Neural crest cell (in vitro differentiated cells): Measurements from ENCODE around the gene ITPA. TPM values are rescaled to one million over a fixed set of nuclear protein-coding genes. Genes with fewer than 3 reads are reported as not detected.

Experiments used
- DNase-seq: peaks from one replicate; pipeline ENCODE4 v3.0.0; 2021; ENCODE audit warnings: low read depth, mixed read lengths, low spot score
- H3K27ac Mint-ChIP-seq: one replicate; pipeline ENCODE4 v1.8.0; 2021; ENCODE audit warnings: mild to moderate bottlenecking, mixed read lengths; ENCODE audit not compliant: unreplicated experiment
- H3K27me3 Mint-ChIP-seq: 2 replicates; pipeline ENCODE4 v1.8.0; 2021; ENCODE audit warnings: low read depth, mild to moderate bottlenecking, mixed read lengths
- H3K36me3 Mint-ChIP-seq: 2 replicates; pipeline ENCODE4 v1.8.0; 2021; ENCODE audit warnings: low read depth, mild to moderate bottlenecking, mixed read lengths
- H3K4me1 Mint-ChIP-seq: 2 replicates; pipeline ENCODE4 v1.8.0; 2021; ENCODE audit warnings: mixed read lengths
- H3K4me3 Mint-ChIP-seq: one replicate; pipeline ENCODE4 v1.8.0; 2021; ENCODE audit warnings: mild to moderate bottlenecking, mixed read lengths
- H3K9me3 Mint-ChIP-seq: 2 replicates; pipeline ENCODE4 v1.8.0; 2021; ENCODE audit warnings: mixed read lengths
- total RNA-seq: library from RNA; stranded (reverse); gene quantifications from 2 replicates; pipeline ENCODE4 v1.2.1, GENCODE V29; 2021
- TF ChIP-seq, protein P1 (sequence below): fragments of 200-600 bp; sonication (generic); conservative IDR thresholded peaks from 2 replicates; pipeline ENCODE4 v1.5.0; 2021; ENCODE audit warnings: antibody characterized with exemption, mild to moderate bottlenecking

The ITPA gene
- total RNA-seq, 1 donor from 2014 or later: 67.0 TPM

GRCh38 chr20:3229158-3229557 lies 19.9 kb downstream of the ITPA start:
- TF ChIP-seq, protein P1, sequence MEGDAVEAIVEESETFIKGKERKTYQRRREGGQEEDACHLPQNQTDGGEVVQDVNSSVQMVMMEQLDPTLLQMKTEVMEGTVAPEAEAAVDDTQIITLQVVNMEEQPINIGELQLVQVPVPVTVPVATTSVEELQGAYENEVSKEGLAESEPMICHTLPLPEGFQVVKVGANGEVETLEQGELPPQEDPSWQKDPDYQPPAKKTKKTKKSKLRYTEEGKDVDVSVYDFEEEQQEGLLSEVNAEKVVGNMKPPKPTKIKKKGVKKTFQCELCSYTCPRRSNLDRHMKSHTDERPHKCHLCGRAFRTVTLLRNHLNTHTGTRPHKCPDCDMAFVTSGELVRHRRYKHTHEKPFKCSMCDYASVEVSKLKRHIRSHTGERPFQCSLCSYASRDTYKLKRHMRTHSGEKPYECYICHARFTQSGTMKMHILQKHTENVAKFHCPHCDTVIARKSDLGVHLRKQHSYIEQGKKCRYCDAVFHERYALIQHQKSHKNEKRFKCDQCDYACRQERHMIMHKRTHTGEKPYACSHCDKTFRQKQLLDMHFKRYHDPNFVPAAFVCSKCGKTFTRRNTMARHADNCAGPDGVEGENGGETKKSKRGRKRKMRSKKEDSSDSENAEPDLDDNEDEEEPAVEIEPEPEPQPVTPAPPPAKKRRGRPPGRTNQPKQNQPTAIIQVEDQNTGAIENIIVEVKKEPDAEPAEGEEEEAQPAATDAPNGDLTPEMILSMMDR: no peak
- no peaks in the 10 kb centered on the region for H3K4me1 Mint-ChIP-seq
- no peaks in the 10 kb centered on the region for H3K9me3 Mint-ChIP-seq
- DNase-seq: no peak
- no peaks in the 10 kb centered on the region for H3K36me3 Mint-ChIP-seq
- no peak overlapping the region for H3K4me3 Mint-ChIP-seq
- H3K27ac Mint-ChIP-seq: no peak overlapping the region
- peaks cover 3% of the 10 kb centered on the region for H3K27me3 Mint-ChIP-seq

GRCh38 chr20:3229798-3230197 lies 20.5 kb downstream of the ITPA start:
- Mint-ChIP-seq H3K36me3 (no peaks in the 10 kb centered on the region), H3K27ac (no peak overlapping the region), H3K27me3 (peaks cover 7% of the 10 kb centered on the region), H3K4me3 (no peak overlapping the region), H3K9me3 (no peaks in the 10 kb centered on the region), H3K4me1 (no peaks in the 10 kb centered on the region)
- no peak for DNase-seq
- TF ChIP-seq, protein P1: no peak

- no peak overlapping the region for H3K27ac Mint-ChIP-seq
- peaks cover 20% of the 10 kb centered on the region for H3K27me3 Mint-ChIP-seq
- H3K4me1 Mint-ChIP-seq: no peaks in the 10 kb centered on the region
- H3K9me3 Mint-ChIP-seq: no peaks in the 10 kb centered on the region
- TF ChIP-seq, protein P1: no peak
- DNase-seq: no peak
- no peaks in the 10 kb centered on the region for H3K36me3 Mint-ChIP-seq
- no peak overlapping the region for H3K4me3 Mint-ChIP-seq
Observed at GRCh38 chr20:3231116-3231515, 21.8 kb downstream of the ITPA start.

DNA sequence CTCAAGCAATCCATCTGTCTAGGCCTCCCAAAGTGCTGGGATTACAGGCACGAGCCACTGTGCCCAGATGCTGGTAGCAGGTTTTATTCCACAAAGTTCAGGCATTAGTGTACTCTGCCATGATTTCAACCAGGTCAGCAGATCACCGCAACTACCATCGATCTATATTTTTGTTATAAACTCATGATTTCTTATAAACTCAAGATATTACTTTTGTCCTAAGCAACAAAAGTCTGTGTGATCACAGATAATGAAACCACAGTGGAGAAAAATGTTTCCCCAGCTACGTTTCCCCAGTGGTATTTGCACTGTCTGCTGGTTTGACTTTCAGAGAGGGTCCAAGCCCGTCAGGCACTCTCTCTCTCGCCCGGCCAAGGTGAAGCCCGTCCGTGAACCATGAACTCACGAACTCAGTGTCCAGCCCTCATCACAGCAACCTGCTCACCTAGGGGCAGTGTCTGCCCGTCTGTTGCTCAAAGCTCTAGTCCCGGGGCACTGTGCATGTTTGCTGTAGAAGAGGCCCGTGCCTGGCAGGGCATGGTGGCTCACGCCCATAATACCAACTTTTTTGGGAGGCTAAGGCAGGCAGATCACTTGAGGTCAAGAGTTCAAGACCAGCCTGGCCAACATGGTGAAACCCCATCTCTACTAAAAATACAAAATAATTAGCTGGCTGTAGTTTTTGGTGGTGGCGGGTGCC lies 22.7 kb downstream of the ITPA start:
- Mint-ChIP-seq H3K27ac (no peak overlapping the region), H3K4me3 (no peak overlapping the region), H3K36me3 (no peaks in the 10 kb centered on the region), H3K4me1 (no peaks in the 10 kb centered on the region), H3K27me3 (peaks cover 29% of the 10 kb centered on the region), H3K9me3 (no peaks in the 10 kb centered on the region)
- TF ChIP-seq, protein P1: no peak
- DNase-seq: no peak

DNA sequence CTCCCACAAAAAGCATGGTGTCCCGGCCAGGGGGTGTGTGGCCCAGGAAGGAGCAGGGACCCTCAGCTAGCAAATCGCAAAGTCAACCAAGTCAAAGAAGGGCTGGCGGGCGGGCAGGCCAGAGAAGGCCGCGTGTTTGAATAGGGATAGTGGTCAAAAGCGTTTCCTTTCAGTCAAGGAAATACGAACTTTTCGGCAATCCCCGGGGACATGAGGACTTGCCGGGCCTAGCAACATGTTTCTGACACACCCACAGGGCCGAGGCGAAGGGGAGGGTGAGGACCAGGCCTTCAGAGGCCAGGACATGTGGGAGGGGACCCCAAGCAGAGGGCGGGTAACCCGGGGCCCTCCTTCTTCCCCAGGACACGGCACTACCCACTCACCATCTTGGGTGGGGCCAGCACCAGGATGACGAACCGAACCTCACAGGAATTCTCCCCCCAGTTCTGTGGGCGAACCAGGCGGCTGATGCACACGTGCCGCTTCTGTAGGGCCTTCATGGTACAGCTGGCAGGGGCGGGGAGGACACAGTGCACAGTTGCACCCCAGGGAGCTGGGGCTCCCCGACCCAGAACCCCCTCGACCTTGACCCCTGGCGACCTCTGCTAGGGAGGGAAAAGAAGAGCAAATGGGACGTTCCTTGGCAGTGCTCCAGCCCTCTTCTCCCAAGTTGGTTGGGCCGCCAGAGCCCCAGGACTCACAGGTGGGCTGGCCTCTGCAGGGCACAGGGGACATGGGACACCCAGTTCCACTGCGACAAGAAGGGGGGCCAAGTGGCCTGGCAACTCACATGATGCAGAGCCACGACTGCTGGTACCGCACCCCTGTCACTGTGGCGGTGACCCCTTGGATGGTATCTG lies 24.1 kb downstream of the ITPA start:
- DNase-seq: no peak
- Mint-ChIP-seq H3K9me3 (no peaks in the 10 kb centered on the region), H3K4me3 (no peak overlapping the region), H3K4me1 (no peaks in the 10 kb centered on the region), H3K27me3 (peaks cover 42% of the 10 kb centered on the region), H3K36me3 (no peaks in the 10 kb centered on the region), H3K27ac (no peak overlapping the region)
- TF ChIP-seq, protein P1: no peak
